ENCODE measurements around the gene NSUN4. TPM values are rescaled to one million over a fixed set of nuclear protein-coding genes. Genes with fewer than 3 reads are reported as not detected.

NSUN4 gene
- total RNA-seq, 4 donors from 2014 or later: 1.0 to 42.4 (median 23.2) TPM

DNA sequence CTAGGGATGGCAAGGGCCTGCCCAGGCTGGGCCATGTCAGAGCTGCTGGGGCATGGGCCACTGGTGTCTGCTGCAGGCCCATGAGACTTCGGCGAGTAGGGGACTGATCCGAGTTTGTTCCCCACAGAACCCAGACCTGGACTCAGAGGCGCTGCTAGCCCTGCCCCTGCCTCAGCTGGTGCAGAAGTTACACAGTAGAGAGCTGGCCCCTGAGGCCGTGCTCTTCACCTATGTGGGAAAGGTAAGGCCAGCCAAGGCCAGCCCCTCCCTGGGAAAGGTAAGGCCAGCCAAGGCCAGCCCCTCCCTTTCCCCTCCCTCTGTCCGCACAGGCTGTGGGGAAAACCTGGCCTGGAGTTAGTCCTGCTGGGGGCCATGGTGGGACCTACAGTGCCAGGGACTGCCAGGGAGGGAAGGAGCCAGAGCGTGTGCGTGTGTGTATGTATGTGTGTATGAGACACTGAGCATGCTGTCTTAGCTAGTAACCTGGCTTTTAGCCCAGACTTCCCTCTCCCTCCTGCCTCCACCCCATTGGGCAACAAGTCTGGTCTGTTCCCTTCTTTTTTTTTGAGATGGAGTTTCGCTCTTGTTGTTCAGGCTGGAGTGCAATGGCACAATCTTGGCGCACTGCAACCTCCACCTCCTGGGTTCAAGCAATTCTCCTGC lies 61.5 kb downstream of the NSUN4 start:
- Histone ChIP-seq H3K27me3 (no peaks in the 10 kb centered on the region), H3K27ac (peak overlapping the region in 1 of 2 donors; percentile 15), H3K4me3 (no peak overlapping the region), H3K4me1 (no peaks in the 10 kb centered on the region), H3K36me3 (no peaks in the 10 kb centered on the region), H3K9me3 (no peaks in the 10 kb centered on the region)
- intact Hi-C loops (cut with DNase I; ENCODE audit: low total_unique reads): no loop called here
- DNase-seq: peak; percentile 58 to 72
- TF ChIP-seq, protein P1, sequence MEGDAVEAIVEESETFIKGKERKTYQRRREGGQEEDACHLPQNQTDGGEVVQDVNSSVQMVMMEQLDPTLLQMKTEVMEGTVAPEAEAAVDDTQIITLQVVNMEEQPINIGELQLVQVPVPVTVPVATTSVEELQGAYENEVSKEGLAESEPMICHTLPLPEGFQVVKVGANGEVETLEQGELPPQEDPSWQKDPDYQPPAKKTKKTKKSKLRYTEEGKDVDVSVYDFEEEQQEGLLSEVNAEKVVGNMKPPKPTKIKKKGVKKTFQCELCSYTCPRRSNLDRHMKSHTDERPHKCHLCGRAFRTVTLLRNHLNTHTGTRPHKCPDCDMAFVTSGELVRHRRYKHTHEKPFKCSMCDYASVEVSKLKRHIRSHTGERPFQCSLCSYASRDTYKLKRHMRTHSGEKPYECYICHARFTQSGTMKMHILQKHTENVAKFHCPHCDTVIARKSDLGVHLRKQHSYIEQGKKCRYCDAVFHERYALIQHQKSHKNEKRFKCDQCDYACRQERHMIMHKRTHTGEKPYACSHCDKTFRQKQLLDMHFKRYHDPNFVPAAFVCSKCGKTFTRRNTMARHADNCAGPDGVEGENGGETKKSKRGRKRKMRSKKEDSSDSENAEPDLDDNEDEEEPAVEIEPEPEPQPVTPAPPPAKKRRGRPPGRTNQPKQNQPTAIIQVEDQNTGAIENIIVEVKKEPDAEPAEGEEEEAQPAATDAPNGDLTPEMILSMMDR (IDR thresholded peaks at IDR 0.05): peak in 1 of 4 experiments; percentile 8
- no peak for TF ChIP-seq POLR2A (IDR thresholded peaks at IDR 0.05)

DNA sequence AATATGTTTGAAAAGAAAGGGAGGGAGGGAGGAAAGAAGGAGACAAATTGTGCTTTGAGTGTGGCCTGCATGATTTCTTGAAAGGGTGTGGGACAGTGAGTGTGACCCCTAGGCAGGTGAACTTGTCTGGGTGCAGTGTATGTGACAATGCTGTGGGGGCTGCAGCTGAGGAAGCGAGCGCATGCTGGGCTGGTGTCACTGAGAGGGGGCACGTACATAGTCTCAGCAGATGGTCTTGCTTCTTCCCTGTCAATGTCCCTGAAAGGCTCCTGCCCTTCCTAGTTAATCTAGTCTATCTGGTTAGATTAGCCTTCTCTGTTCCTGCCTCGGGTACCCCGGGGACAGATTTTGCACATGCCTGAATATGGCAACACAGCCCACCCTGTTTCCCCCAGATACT lies 63.3 kb downstream of the NSUN4 start:
- TF ChIP-seq, protein P1 (IDR thresholded peaks at IDR 0.05): no peak
- no peak for TF ChIP-seq POLR2A (IDR thresholded peaks at IDR 0.05)
- Histone ChIP-seq H3K27me3 (no peaks in the 10 kb centered on the region), H3K9me3 (no peaks in the 10 kb centered on the region), H3K4me1 (no peaks in the 10 kb centered on the region), H3K36me3 (no peaks in the 10 kb centered on the region), H3K4me3 (no peak overlapping the region), H3K27ac (no peak overlapping the region)
- intact Hi-C loops (cut with DNase I; ENCODE audit: low total_unique reads): no loop called here
- DNase-seq: no peak

DNA sequence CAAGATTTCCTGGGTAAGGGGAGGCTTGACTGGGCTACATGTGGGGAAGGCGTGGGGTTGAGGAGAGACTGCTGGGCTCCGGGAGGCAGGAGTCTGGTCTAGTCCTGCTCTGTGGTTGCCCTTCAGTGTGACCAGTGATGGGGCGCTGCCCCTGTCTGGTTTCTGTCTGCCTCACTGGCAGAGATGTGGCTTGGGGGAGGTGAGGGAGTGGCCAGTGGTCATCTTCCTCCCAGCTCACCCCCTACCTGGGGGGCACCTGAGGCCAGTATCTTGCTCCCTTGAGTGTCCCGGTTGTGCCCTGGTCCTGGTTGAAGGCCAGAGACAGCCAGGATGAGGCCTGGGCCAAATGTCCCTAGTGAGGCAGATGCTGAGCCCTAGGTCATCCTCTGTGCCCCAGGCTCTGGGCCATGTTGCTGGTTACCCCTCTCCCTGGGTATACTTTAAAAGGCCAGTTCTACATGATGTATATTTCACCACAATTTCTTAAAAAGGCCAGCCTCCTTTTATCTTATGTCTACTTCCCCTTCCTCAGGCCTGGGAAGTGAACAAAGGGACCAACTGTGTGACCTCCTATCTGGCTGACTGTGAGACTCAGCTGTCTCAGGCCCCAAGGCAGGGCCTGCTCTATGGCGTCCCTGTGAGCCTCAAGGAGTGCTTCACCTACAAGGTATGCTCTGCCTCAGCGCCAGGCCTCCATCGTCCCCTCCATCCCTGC lies 64.0 kb downstream of the NSUN4 start:
- intact Hi-C loops (cut with DNase I; ENCODE audit: low total_unique reads): no loop called here
- TF ChIP-seq, protein P1 (IDR thresholded peaks at IDR 0.05): no peak
- TF ChIP-seq POLR2A (IDR thresholded peaks at IDR 0.05): no peak

DNA sequence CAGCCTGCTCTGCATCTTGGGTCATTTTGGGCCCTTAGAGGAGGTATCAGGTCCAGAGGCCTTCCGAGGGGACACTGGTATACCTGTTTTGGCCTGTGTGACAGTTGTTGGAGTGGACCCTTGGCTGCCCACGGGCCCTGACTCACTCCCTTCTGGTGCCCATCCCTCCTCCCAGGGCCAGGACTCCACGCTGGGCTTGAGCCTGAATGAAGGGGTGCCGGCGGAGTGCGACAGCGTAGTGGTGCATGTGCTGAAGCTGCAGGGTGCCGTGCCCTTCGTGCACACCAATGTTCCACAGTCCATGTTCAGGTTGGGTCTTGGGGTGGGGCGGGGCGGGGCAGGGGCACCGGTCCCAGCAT lies 64.6 kb downstream of the NSUN4 start:
- Histone ChIP-seq H3K27ac (no peak overlapping the region), H3K36me3 (no peaks in the 10 kb centered on the region), H3K4me1 (no peaks in the 10 kb centered on the region), H3K27me3 (no peaks in the 10 kb centered on the region), H3K9me3 (no peaks in the 10 kb centered on the region), H3K4me3 (no peak overlapping the region)
- TF ChIP-seq, protein P1 (IDR thresholded peaks at IDR 0.05): no peak
- TF ChIP-seq POLR2A (IDR thresholded peaks at IDR 0.05): no peak
- no peak for DNase-seq
- intact Hi-C loops (cut with DNase I; ENCODE audit: low total_unique reads): no loop called here

More for the DNA sequence above, 64.0 kb downstream of the NSUN4 start:
- H3K9me3 ChIP-seq: no peaks in the 10 kb centered on the region
- H3K27ac ChIP-seq: no peak overlapping the region
- H3K27me3 ChIP-seq: no peaks in the 10 kb centered on the region
- H3K36me3 ChIP-seq: no peaks in the 10 kb centered on the region
- DNase-seq: no peak
- H3K4me1 ChIP-seq: no peaks in the 10 kb centered on the region
- H3K4me3 ChIP-seq: no peak overlapping the region

DNA sequence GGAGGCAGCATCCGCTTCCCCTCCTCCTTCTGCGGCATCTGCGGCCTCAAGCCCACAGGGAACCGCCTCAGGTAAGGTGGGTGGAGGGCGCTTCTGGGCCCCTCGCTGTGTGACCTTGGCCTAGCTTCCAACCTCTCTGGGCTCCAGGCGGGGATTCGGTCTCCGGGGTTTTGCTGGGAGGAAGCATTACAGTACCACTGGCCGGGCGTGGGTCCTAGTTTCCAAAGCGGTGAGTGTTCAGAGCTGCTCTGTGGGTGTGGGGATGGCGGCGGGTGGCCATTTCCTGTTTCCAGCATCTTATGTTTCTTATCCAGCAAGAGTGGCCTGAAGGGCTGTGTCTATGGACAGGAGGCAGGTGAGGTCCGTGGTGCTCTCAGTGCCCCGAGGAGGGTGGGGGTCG lies 65.1 kb downstream of the NSUN4 start:
- no peak overlapping the region for H3K27ac ChIP-seq

More for the DNA sequence above, 65.1 kb downstream of the NSUN4 start:
- Histone ChIP-seq H3K36me3 (no peaks in the 10 kb centered on the region), H3K4me3 (no peak overlapping the region), H3K27me3 (no peaks in the 10 kb centered on the region), H3K9me3 (no peaks in the 10 kb centered on the region), H3K4me1 (no peaks in the 10 kb centered on the region)
- DNase-seq: no peak
- TF ChIP-seq, protein P1 (IDR thresholded peaks at IDR 0.05): no peak
- no peak for TF ChIP-seq POLR2A (IDR thresholded peaks at IDR 0.05)
- intact Hi-C loops (cut with DNase I; ENCODE audit: low total_unique reads): no loop called here
